ENCODE data around the gene DNM1.

- TF ChIP-seq CTCF (IDR thresholded peaks at IDR 0.05) (no peak), POLR2A (IDR thresholded peaks at IDR 0.05) (no peak)
These were observed 39.5 kb upstream of the DNM1 start for GRCh38 chr9:128163523-128164306.
